Measurements from ENCODE around the gene DNM2.

The DNM2 gene

GRCh38 chr19:10797078-10797477 lies 79.2 kb downstream of the DNM2 start:
- 0 out of 2 replicates have a peak, but pooled peaks cover 3% of the 10 kb centered on the region for H3K36me3 ChIP-seq (replicated peaks; ENCODE audit: insufficient read depth, low read length)

GRCh38 chr19:10797541-10798256 lies 79.8 kb downstream of the DNM2 start:
- Histone ChIP-seq H3K9ac (ENCODE audit: low read length) (no peak overlapping the region), H3K27ac (ENCODE audit: low read length) (no peak overlapping the region), H2AFZ (ENCODE audit: low read length) (no peak overlapping the region), H3F3A (ENCODE audit: insufficient read depth, low read length) (no peaks in the 10 kb centered on the region), H3K4me2 (ENCODE audit: low read depth, low read length) (no peak overlapping the region), H3K9me2 (replicated peaks; ENCODE audit: insufficient read depth, low read length) (no peaks in the 10 kb centered on the region), H3K4me1 (ENCODE audit: low read length) (no peaks in the 10 kb centered on the region), H3K4me3 (ENCODE audit: low read length) (no peak overlapping the region), H3K9me3 (replicated peaks; ENCODE audit: insufficient read depth, low read length) (no peaks in the 10 kb centered on the region), H3K79me2 (ENCODE audit: low read length) (no peaks in the 10 kb centered on the region), H4K20me1 (ENCODE audit: insufficient read depth, low read length) (no peaks in the 10 kb centered on the region), H3K27me3 (replicated peaks; ENCODE audit: insufficient read depth, low read length) (no peaks in the 10 kb centered on the region), H3K36me3 (replicated peaks; ENCODE audit: insufficient read depth, low read length) (0 out of 2 replicates have a peak, but pooled peaks cover 3% of the 10 kb centered on the region)
- no peak for DNase-seq
- no peak for TF ChIP-seq EZH2phosphoT487 (IDR thresholded peaks at IDR 0.05; ENCODE audit: low read length)
- TF ChIP-seq EZH2 (optimal IDR thresholded peaks at IDR 0.05; ENCODE audit: low read depth, low read length), result no peak
- no peak for TF ChIP-seq CTCF (IDR thresholded peaks at IDR 0.05; ENCODE audit: low read length)

More at GRCh38 chr19:10797078-10797477, 79.2 kb downstream of the DNM2 start:
- Histone ChIP-seq H3K4me3 (ENCODE audit: low read length) (no peak overlapping the region), H3K4me2 (ENCODE audit: low read depth, low read length) (no peak overlapping the region), H3K79me2 (ENCODE audit: low read length) (no peaks in the 10 kb centered on the region), H3K9me3 (replicated peaks; ENCODE audit: insufficient read depth, low read length) (no peaks in the 10 kb centered on the region), H3K27ac (ENCODE audit: low read length) (no peak overlapping the region), H4K20me1 (ENCODE audit: insufficient read depth, low read length) (no peaks in the 10 kb centered on the region), H3K27me3 (replicated peaks; ENCODE audit: insufficient read depth, low read length) (no peaks in the 10 kb centered on the region), H3K9ac (ENCODE audit: low read length) (no peak overlapping the region), H3K9me2 (replicated peaks; ENCODE audit: insufficient read depth, low read length) (no peaks in the 10 kb centered on the region), H2AFZ (ENCODE audit: low read length) (no peak overlapping the region), H3F3A (ENCODE audit: insufficient read depth, low read length) (no peaks in the 10 kb centered on the region), H3K4me1 (ENCODE audit: low read length) (no peaks in the 10 kb centered on the region)
- DNase-seq, result no peak
- no peak for TF ChIP-seq CTCF (IDR thresholded peaks at IDR 0.05; ENCODE audit: low read length)
- TF ChIP-seq EZH2 (optimal IDR thresholded peaks at IDR 0.05; ENCODE audit: low read depth, low read length), result no peak
- no peak for TF ChIP-seq EZH2phosphoT487 (IDR thresholded peaks at IDR 0.05; ENCODE audit: low read length)

- Histone ChIP-seq H3K4me2 (ENCODE audit: low read depth, low read length) (no peak overlapping the region), H2AFZ (ENCODE audit: low read length) (no peak overlapping the region), H3K36me3 (replicated peaks; ENCODE audit: insufficient read depth, low read length) (no peaks in the 10 kb centered on the region), H3K9me3 (replicated peaks; ENCODE audit: insufficient read depth, low read length) (no peaks in the 10 kb centered on the region), H3K27ac (ENCODE audit: low read length) (no peak overlapping the region), H3K4me1 (ENCODE audit: low read length) (no peaks in the 10 kb centered on the region), H3K27me3 (replicated peaks; ENCODE audit: insufficient read depth, low read length) (no peaks in the 10 kb centered on the region), H3F3A (ENCODE audit: insufficient read depth, low read length) (no peaks in the 10 kb centered on the region), H3K79me2 (ENCODE audit: low read length) (no peaks in the 10 kb centered on the region), H3K9me2 (replicated peaks; ENCODE audit: insufficient read depth, low read length) (no peaks in the 10 kb centered on the region), H3K4me3 (ENCODE audit: low read length) (no peak overlapping the region), H3K9ac (ENCODE audit: low read length) (no peak overlapping the region), H4K20me1 (ENCODE audit: insufficient read depth, low read length) (no peaks in the 10 kb centered on the region)
- TF ChIP-seq CTCF (IDR thresholded peaks at IDR 0.05; ENCODE audit: low read length), result no peak
- no peak for TF ChIP-seq EZH2 (optimal IDR thresholded peaks at IDR 0.05; ENCODE audit: low read depth, low read length)
- no peak for TF ChIP-seq EZH2phosphoT487 (IDR thresholded peaks at IDR 0.05; ENCODE audit: low read length)
- no peak for DNase-seq
These were observed 82.6 kb downstream of the DNM2 start for GRCh38 chr19:10800488-10800887.
